ENCODE results near the gene PPM1L. TPM values are rescaled to one million over a fixed set of nuclear protein-coding genes. Genes with fewer than 3 reads are reported as not detected.

The PPM1L gene
- polyA plus RNA-seq, 3 donors = 5.5 to 9.9 (median 7.8) TPM

DNA sequence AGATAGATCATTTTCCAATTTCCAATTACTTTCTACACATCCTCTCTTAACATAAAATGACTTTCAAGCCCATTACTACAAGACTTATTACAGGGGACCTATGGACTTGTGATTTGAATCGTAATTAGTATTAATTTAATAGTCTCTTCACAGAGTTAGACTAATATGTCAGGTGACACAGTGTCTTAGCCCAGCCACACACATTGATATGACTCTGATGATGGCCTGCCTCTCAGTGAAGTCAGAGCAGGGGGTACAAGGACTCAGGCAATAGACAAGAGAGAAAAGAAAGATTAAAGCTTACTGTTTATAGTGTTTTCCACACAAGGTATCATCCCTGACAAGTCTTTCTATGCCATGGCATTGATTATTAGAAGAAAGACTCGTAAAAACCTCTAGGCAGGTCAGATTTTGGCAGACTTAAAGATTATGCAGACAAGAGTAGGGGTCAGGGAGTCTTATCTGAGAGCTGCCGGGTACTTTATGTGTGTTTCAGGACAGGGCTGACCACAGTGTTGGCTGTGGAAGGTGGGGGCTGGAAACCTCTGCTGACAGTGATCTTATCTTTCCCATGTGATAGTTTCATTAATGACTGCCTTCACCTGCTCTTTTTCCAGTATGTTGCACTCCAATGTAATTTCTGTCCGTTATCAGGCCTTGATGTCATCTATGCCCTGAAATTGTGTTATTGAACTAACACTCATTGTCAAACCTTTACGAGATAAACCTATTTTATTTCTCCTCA lies 299.0 kb downstream of the PPM1L start:
- Histone ChIP-seq H2AFZ (ENCODE audit: insufficient read depth, low read depth, low read length, poor library complexity, severe bottlenecking) (no peak overlapping the region), H3K9me3 (replicated peaks in 1 of 2; ENCODE audit: control insufficient read depth in 1 of 2, insufficient read depth in 1 of 2, low read length in 2 of 2) (no peaks in the 10 kb centered on the region), H3K9ac (ENCODE audit: insufficient read depth, low read length, poor library complexity, severe bottlenecking) (no peak overlapping the region), H3K79me2 (ENCODE audit: insufficient read depth, low read length) (no peaks in the 10 kb centered on the region), H3K4me1 (ENCODE audit: control insufficient read depth in 1 of 2, insufficient read depth in 2 of 2, low read length in 2 of 2) (peaks cover 0 to 5% of the 10 kb centered on the region in 2 donors), H3K36me3 (replicated peaks in 1 of 2; ENCODE audit: control insufficient read depth in 1 of 2, insufficient read depth in 2 of 2, low read length in 2 of 2) (no peaks in the 10 kb centered on the region), H3K4me2 (replicated peaks; ENCODE audit: extremely low read depth, low read length, poor library complexity, severe bottlenecking) (no peak overlapping the region), H3K4me3 (replicated peaks in 1 of 3; ENCODE audit: low read depth in 2 of 3, low read length in 3 of 3) (no peak overlapping the region), H3K27me3 (ENCODE audit: control insufficient read depth in 2 of 2, insufficient read depth in 2 of 2, low read length in 2 of 2) (no peaks in the 10 kb centered on the region), H4K20me1 (ENCODE audit: insufficient read depth, low read length) (no peaks in the 10 kb centered on the region), H3K27ac (ENCODE audit: low read depth in 1 of 2, low read length in 2 of 2) (no peak overlapping the region)
- intact Hi-C loops (cut with micrococcal nuclease) = no loop called here
- Mint-ChIP-seq H3K4me3 (no peak overlapping the region), H3K36me3 (peaks cover 0 to 6% of the 10 kb centered on the region in 2 donors), H3K27me3 (ENCODE audit: low read depth in 3 of 3) (peaks cover 0 to 1% (median 0%) of the 10 kb centered on the region in 3 donors), H3K4me1 (peaks cover 19% of the 10 kb centered on the region), H3K27ac (no peak overlapping the region), H3K9me3 (peaks cover 0 to 4% (median 0%) of the 10 kb centered on the region in 7 donors)
- WGBS (ENCODE audit: insufficient coverage) = 50% methylated on average over 1 of the region's 5 CpGs
- no peak for DNase-seq
- TF ChIP-seq CTCF (IDR thresholded peaks at IDR 0.05) = no peak

DNA sequence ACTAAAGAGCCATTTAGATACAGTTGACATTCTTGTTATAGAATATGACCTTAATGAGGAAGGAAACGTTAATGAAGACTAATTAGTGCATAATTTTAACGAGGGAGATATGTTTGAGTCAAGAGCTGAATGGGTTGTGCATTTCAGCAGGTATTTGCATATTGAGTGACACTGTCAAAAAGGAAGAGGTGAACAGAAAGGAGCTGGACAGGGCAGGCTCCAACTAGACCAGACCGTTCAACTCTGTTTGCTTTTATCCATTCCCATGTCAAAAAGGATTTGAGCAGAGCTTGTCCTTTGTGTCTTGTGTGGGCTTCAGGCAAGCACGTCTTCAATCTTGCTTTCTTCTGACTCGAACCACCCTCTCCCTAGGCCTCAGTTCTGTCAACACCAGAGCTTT lies 308.4 kb downstream of the PPM1L start:
- Histone ChIP-seq H3K9ac (ENCODE audit: insufficient read depth, low read length, poor library complexity, severe bottlenecking) (no peak overlapping the region), H4K20me1 (ENCODE audit: insufficient read depth, low read length) (no peaks in the 10 kb centered on the region), H3K27ac (ENCODE audit: low read depth in 1 of 2, low read length in 2 of 2) (no peak overlapping the region), H3K4me3 (replicated peaks in 1 of 3; ENCODE audit: low read depth in 2 of 3, low read length in 3 of 3) (no peak overlapping the region), H3K4me2 (replicated peaks; ENCODE audit: extremely low read depth, low read length, poor library complexity, severe bottlenecking) (no peak overlapping the region), H2AFZ (ENCODE audit: insufficient read depth, low read depth, low read length, poor library complexity, severe bottlenecking) (no peak overlapping the region), H3K4me1 (ENCODE audit: control insufficient read depth in 1 of 2, insufficient read depth in 2 of 2, low read length in 2 of 2) (peaks cover 7 to 8% of the 10 kb centered on the region in 2 donors), H3K79me2 (ENCODE audit: insufficient read depth, low read length) (no peaks in the 10 kb centered on the region), H3K27me3 (ENCODE audit: control insufficient read depth in 2 of 2, insufficient read depth in 2 of 2, low read length in 2 of 2) (no peaks in the 10 kb centered on the region), H3K9me3 (replicated peaks in 1 of 2; ENCODE audit: control insufficient read depth in 1 of 2, insufficient read depth in 1 of 2, low read length in 2 of 2) (no peaks in the 10 kb centered on the region), H3K36me3 (replicated peaks in 1 of 2; ENCODE audit: control insufficient read depth in 1 of 2, insufficient read depth in 2 of 2, low read length in 2 of 2) (peaks cover 0 to 4% of the 10 kb centered on the region in 2 donors)
- H3K9me3 Mint-ChIP-seq = peaks cover 0 to 4% (median 0%) of the 10 kb centered on the region in 7 donors
- intact Hi-C loops (cut with micrococcal nuclease) = no loop called here
- H3K36me3 Mint-ChIP-seq = peaks cover 18 to 31% of the 10 kb centered on the region in 2 donors
- WGBS (ENCODE audit: insufficient coverage) = 88% methylated on average over 4 of the region's 5 CpGs
- DNase-seq = no peak
- no peak overlapping the region for H3K27ac Mint-ChIP-seq
- H3K4me1 Mint-ChIP-seq = peaks cover 15% of the 10 kb centered on the region
- H3K27me3 Mint-ChIP-seq (ENCODE audit: low read depth in 3 of 3) = peaks cover 0 to 3% (median 1%) of the 10 kb centered on the region in 3 donors
- no peak overlapping the region for H3K4me3 Mint-ChIP-seq
- no peak for TF ChIP-seq CTCF (IDR thresholded peaks at IDR 0.05)
